ENCODE measurements around the gene SAA1. TPM values are rescaled to one million over a fixed set of nuclear protein-coding genes. Genes with fewer than 3 reads are reported as not detected.

Gene SAA1
- total and polyA plus RNA-seq, 11 donors: 1.4 to 8.6 (median 4.4) TPM; not detected in 5

DNA sequence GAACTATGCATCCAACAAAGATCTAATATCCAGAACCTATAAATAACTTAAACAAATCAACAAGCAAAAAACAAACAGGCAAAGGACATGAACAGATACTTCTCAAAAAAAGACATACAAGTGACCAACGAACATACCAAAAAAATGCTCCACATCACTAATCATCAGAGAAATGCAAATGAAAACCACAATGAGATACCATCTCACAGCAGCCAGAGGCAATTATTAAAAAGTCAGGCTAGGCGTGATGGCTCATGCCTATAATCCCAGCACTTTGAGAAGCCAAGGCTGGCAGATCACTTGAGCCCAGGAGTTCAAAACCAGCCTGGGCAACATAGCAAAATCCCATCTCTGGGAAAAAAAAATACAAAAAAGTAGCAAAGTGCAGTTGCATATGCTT is 40.2 kb upstream of the SAA1 start:
- Histone ChIP-seq H3K9me3 (peaks cover 0 to 5% (median 0%) of the 10 kb centered on the region in 12 donors), H3K27me3 (no peaks in the 10 kb centered on the region), H3K36me3 (no peaks in the 10 kb centered on the region), H3K4me1 (no peaks in the 10 kb centered on the region), H3K27ac (no peak overlapping the region), H3K4me3 (no peak overlapping the region)
- 56 to 65% (median 60%) methylated on average over 2 of the region's 2 CpGs for WGBS, 4 donors
- DNase-seq: no peak
- TF ChIP-seq POLR2A (IDR thresholded peaks at IDR 0.05) (no peak), CTCF (IDR thresholded peaks at IDR 0.05) (no peak)
- intact Hi-C loops (cut with DNase I): no loop called here
- ATAC-seq: no peak

- ATAC-seq: no peak
- H3K4me1 ChIP-seq: no peaks in the 10 kb centered on the region
- no peaks in the 10 kb centered on the region for H3K36me3 ChIP-seq
- DNase-seq: no peak
- H3K9me3 ChIP-seq: peaks cover 0 to 5% (median 0%) of the 10 kb centered on the region in 12 donors
- 64 to 80% (median 74%) methylated on average over 2 to 3 of the region's 3 CpGs for WGBS, 4 donors
- intact Hi-C loops (cut with DNase I): no loop called here
- H3K4me3 ChIP-seq: no peak overlapping the region
- TF ChIP-seq POLR2A (IDR thresholded peaks at IDR 0.05): no peak
- TF ChIP-seq CTCF (IDR thresholded peaks at IDR 0.05): no peak
- no peaks in the 10 kb centered on the region for H3K27me3 ChIP-seq
- no peak overlapping the region for H3K27ac ChIP-seq
These were observed 36.6 kb upstream of the SAA1 start for GRCh38 chr11:18229501-18229900.

- H3K27me3 ChIP-seq: no peaks in the 10 kb centered on the region
- ATAC-seq (no peak), DNase-seq (no peak)
- no peaks in the 10 kb centered on the region for H3K4me1 ChIP-seq
- TF ChIP-seq POLR2A (IDR thresholded peaks at IDR 0.05): no peak
- TF ChIP-seq CTCF (IDR thresholded peaks at IDR 0.05): no peak
- 63 to 100% (median 84%) methylated on average over 2 of the region's 2 CpGs for WGBS, 4 donors
- H3K4me3 ChIP-seq: no peak overlapping the region
- H3K9me3 ChIP-seq: no peaks in the 10 kb centered on the region
- no peaks in the 10 kb centered on the region for H3K36me3 ChIP-seq
- intact Hi-C loops (cut with DNase I): no loop called here
- H3K27ac ChIP-seq: no peak overlapping the region
These were observed 35.2 kb upstream of the SAA1 start for GRCh38 chr11:18230859-18231258.

GRCh38 chr11:18233912-18234311 is 32.2 kb upstream of the SAA1 start:
- Histone ChIP-seq H3K9me3 (no peaks in the 10 kb centered on the region), H3K36me3 (no peaks in the 10 kb centered on the region), H3K27me3 (peaks cover 0 to 19% (median 0%) of the 10 kb centered on the region in 9 donors), H3K27ac (no peak overlapping the region), H3K4me1 (no peaks in the 10 kb centered on the region), H3K4me3 (no peak overlapping the region)
- intact Hi-C loops (cut with DNase I): no loop called here
- WGBS, 4 donors: 85 to 90% (median 89%) methylated on average over 4 of the region's 4 CpGs
- no peak for TF ChIP-seq CTCF (IDR thresholded peaks at IDR 0.05)
- TF ChIP-seq POLR2A (IDR thresholded peaks at IDR 0.05): no peak
- ATAC-seq (no peak), DNase-seq (no peak)
